GM21576 (cell line): ENCODE measurements around the gene MBOAT7.
"Not testable (repeated sequence)": the region's sequence is repeated elsewhere in the genome, so short reads cannot be mapped to it uniquely, and the experiment has no call there.

ENCODE experiments used
- ATAC-seq: cut with Tn5 transposase; IDR thresholded peaks from one replicate; pipeline ENCODE4 v1.9.1; 2021; ENCODE audit warnings: mild to moderate bottlenecking, moderate library complexity; ENCODE audit not compliant: unreplicated experiment

The MBOAT7 gene

GRCh38 chr19:54209058-54209810 lies 19.9 kb upstream of the MBOAT7 start:
- no peak for ATAC-seq

- no peak for ATAC-seq
Observed at GRCh38 chr19:54208784-54209057, 19.3 kb upstream of the MBOAT7 start.

- peak; percentile 48 for ATAC-seq
Observed at GRCh38 chr19:54207983-54208783, 18.8 kb upstream of the MBOAT7 start.

- ATAC-seq: no peak
Observed at GRCh38 chr19:54207676-54207982, 18.2 kb upstream of the MBOAT7 start.

- ATAC-seq: not testable (repeated sequence)
Observed at GRCh38 chr19:54207193-54207592, 17.8 kb upstream of the MBOAT7 start.

GRCh38 chr19:54206831-54207177 lies 17.4 kb upstream of the MBOAT7 start:
- ATAC-seq: no peak

GRCh38 chr19:54206030-54206830 lies 16.9 kb upstream of the MBOAT7 start:
- no peak for ATAC-seq

- ATAC-seq: no peak
Observed at GRCh38 chr19:54204767-54205468, 15.5 kb upstream of the MBOAT7 start.

- no peak for ATAC-seq
Observed at GRCh38 chr19:54203151-54203611, 13.8 kb upstream of the MBOAT7 start.

GRCh38 chr19:54201980-54202379 lies 12.6 kb upstream of the MBOAT7 start:
- ATAC-seq: no peak

- no peak for ATAC-seq
Observed at GRCh38 chr19:54201172-54201701, 11.9 kb upstream of the MBOAT7 start.

GRCh38 chr19:54199401-54199800 lies 10.0 kb upstream of the MBOAT7 start:
- no peak for ATAC-seq

GRCh38 chr19:54197121-54197520 lies 7.7 kb upstream of the MBOAT7 start:
- ATAC-seq: no peak

GRCh38 chr19:54196536-54196935 lies 7.2 kb upstream of the MBOAT7 start:
- ATAC-seq: no peak

- not testable (repeated sequence) for ATAC-seq
Observed at GRCh38 chr19:54194463-54194862, 5.1 kb upstream of the MBOAT7 start.

- ATAC-seq: no peak
Observed at GRCh38 chr19:54193011-54193410, 3.6 kb upstream of the MBOAT7 start.

GRCh38 chr19:54191811-54192453 lies 2.6 kb upstream of the MBOAT7 start:
- no peak for ATAC-seq

- peak; percentile 19 for ATAC-seq
Observed at GRCh38 chr19:54191011-54191810, 1.8 kb upstream of the MBOAT7 start, which contains the start of gene TSEN34. TSS of gene TSEN34 (plus strand) at chr19:54191308. CDS start at chr19:54191365, 57 bp downstream.

GRCh38 chr19:54190503-54191010 lies 1.2 kb upstream of the MBOAT7 start:
- ATAC-seq: peak; percentile 46
